GM12892 (cell line): Measurements from ENCODE around the gene SYNE1.

Experiments
- POLR2A ChIP-seq: IDR thresholded peaks from 2 replicates; pipeline ENCODE4 v1.6.1; 2011; ENCODE audit warnings: low read depth, low read length, control low read depth
- POLR2AphosphoS5 ChIP-seq: IDR thresholded peaks from 2 replicates; pipeline ENCODE4 v1.6.1; 2011; ENCODE audit warnings: low read depth, low read length, control low read depth
- TAF1 ChIP-seq: IDR thresholded peaks from 2 replicates; pipeline ENCODE4 v1.6.1; 2011; ENCODE audit warnings: low read depth, mild to moderate bottlenecking, control low read depth, low read length, borderline replicate concordance

- TF ChIP-seq POLR2A (no peak), POLR2AphosphoS5 (no peak), TAF1 (no peak)
These were observed 232.9 kb downstream of the SYNE1 start for GRCh38 chr6:152404086-152404857.
